Mesothelial cell of epicardium (in vitro differentiated cells): ENCODE data around the gene TMEM132D. TPM values are rescaled to one million over a fixed set of nuclear protein-coding genes. Genes with fewer than 3 reads are reported as not detected.
"Not testable (repeated sequence)": the region's sequence is repeated elsewhere in the genome, so short reads cannot be mapped to it uniquely, and the experiment has no call there.

Source experiments
- DNase-seq, 2 experiments: peaks; one replicate each; pipeline ENCODE4 v3.0.0; 2021; ENCODE audit warnings: low spot score in 2 of 2; ENCODE audit not compliant: unreplicated experiment in 2 of 2
- H3K27ac Mint-ChIP-seq: 2 replicates; pipeline ENCODE4 v1.8.0; 2021; ENCODE audit warnings: mixed read lengths
- H3K27me3 Mint-ChIP-seq: 2 replicates; pipeline ENCODE4 v1.8.0; 2021; ENCODE audit warnings: low read depth, mixed read lengths
- H3K36me3 Mint-ChIP-seq: 2 replicates; pipeline ENCODE4 v1.8.0; 2021; ENCODE audit warnings: mixed read lengths
- H3K4me1 Mint-ChIP-seq: 2 replicates; pipeline ENCODE4 v1.8.0; 2021; ENCODE audit warnings: mixed read lengths
- H3K4me3 Mint-ChIP-seq: 2 replicates; pipeline ENCODE4 v1.8.0; 2021; ENCODE audit warnings: mild to moderate bottlenecking, moderate library complexity, mixed read lengths
- H3K9me3 Mint-ChIP-seq: 2 replicates; pipeline ENCODE4 v1.8.0; 2021; ENCODE audit warnings: mixed read lengths
- CTCF ChIP-seq: fragments of 200-600 bp; sonication (generic); IDR thresholded peaks from one replicate; pipeline ENCODE4 v1.5.0; 2021; ENCODE audit warnings: antibody characterized with exemption; ENCODE audit not compliant: unreplicated experiment
- total RNA-seq: library from RNA; stranded (reverse); gene quantifications from 3 replicates; pipeline ENCODE4 v1.2.1, GENCODE V29; 2021

Gene TMEM132D
- total RNA-seq, 1 donor from 2014 or later: 0.07 TPM

- H3K27me3 Mint-ChIP-seq: no peaks in the 10 kb centered on the region
- H3K27ac Mint-ChIP-seq: no peak overlapping the region
- H3K4me1 Mint-ChIP-seq: no peaks in the 10 kb centered on the region
- H3K4me3 Mint-ChIP-seq: no peak overlapping the region
- H3K9me3 Mint-ChIP-seq: peaks cover 19% of the 10 kb centered on the region
- no peak for TF ChIP-seq CTCF
- H3K36me3 Mint-ChIP-seq: no peaks in the 10 kb centered on the region
- no peak for DNase-seq
Measured at GRCh38 chr12:129558036-129558435, 345.8 kb downstream of the TMEM132D start.

- DNase-seq: no peak
- no peak overlapping the region for H3K27ac Mint-ChIP-seq
- no peak for TF ChIP-seq CTCF
- H3K36me3 Mint-ChIP-seq: no peaks in the 10 kb centered on the region
- H3K4me3 Mint-ChIP-seq: no peak overlapping the region
- no peaks in the 10 kb centered on the region for H3K27me3 Mint-ChIP-seq
- no peaks in the 10 kb centered on the region for H3K4me1 Mint-ChIP-seq
- H3K9me3 Mint-ChIP-seq: peaks cover 36% of the 10 kb centered on the region
Measured at GRCh38 chr12:129556082-129556481, 347.7 kb downstream of the TMEM132D start.

GRCh38 chr12:129552996-129553750 is 350.7 kb downstream of the TMEM132D start:
- H3K4me3 Mint-ChIP-seq: no peak overlapping the region
- H3K9me3 Mint-ChIP-seq: peaks cover 36% of the 10 kb centered on the region
- TF ChIP-seq CTCF: no peak
- no peaks in the 10 kb centered on the region for H3K27me3 Mint-ChIP-seq
- DNase-seq: no peak
- no peak overlapping the region for H3K27ac Mint-ChIP-seq
- H3K36me3 Mint-ChIP-seq: no peaks in the 10 kb centered on the region
- no peaks in the 10 kb centered on the region for H3K4me1 Mint-ChIP-seq

DNA sequence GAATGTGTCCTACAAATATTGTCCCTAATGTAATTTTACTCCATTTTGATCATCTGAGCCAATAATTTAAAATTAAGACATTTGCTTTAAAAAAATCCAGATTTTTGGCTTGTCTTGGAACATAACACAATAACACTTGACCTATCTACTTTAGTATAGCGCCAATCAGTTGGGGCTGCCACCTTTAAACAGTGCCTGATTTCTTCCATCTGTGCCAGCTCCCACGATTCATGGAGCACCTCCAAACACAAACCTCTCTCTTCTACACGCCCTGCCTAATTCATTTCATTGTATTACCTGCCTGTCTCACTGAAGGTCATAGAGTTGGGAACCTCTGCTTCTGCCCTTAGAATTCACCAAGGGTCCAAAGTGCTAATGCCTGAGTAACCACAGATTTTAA is 352.4 kb downstream of the TMEM132D start:
- H3K36me3 Mint-ChIP-seq: no peaks in the 10 kb centered on the region

GRCh38 chr12:129550353-129550752 is 353.5 kb downstream of the TMEM132D start:
- Mint-ChIP-seq H3K9me3 (peaks cover 36% of the 10 kb centered on the region), H3K27ac (no peak overlapping the region), H3K4me1 (no peaks in the 10 kb centered on the region), H3K4me3 (no peak overlapping the region), H3K27me3 (no peaks in the 10 kb centered on the region), H3K36me3 (no peaks in the 10 kb centered on the region)
- no peak for DNase-seq
- TF ChIP-seq CTCF: no peak

More for the DNA sequence above, 352.4 kb downstream of the TMEM132D start:
- no peak for DNase-seq
- Mint-ChIP-seq H3K27me3 (no peaks in the 10 kb centered on the region), H3K4me1 (no peaks in the 10 kb centered on the region), H3K9me3 (peaks cover 36% of the 10 kb centered on the region), H3K4me3 (no peak overlapping the region), H3K27ac (no peak overlapping the region)
- no peak for TF ChIP-seq CTCF

DNA sequence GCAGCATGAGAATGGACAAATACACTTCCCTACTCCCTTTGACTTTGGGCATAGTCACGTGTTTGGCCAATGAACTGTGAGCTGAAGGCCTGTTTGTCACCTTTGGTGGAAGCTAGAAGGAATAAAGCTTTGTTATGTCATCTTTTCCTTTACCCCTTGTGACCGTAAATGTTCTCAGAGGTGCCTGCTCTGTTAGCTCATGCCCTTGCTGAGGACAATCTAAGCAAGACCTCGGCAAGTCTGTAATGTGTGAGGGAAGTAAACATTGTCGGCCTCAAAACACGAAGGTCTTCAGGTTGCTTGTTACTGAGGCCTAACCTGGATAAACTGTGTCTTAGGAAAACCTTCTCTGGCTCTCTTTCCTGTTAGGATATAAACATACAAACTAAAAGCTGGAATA is 354.2 kb downstream of the TMEM132D start:
- no peak for TF ChIP-seq CTCF
- Mint-ChIP-seq H3K27me3 (no peaks in the 10 kb centered on the region), H3K9me3 (peaks cover 32% of the 10 kb centered on the region), H3K36me3 (no peaks in the 10 kb centered on the region), H3K27ac (no peak overlapping the region), H3K4me1 (no peaks in the 10 kb centered on the region), H3K4me3 (no peak overlapping the region)
- DNase-seq: no peak

DNA sequence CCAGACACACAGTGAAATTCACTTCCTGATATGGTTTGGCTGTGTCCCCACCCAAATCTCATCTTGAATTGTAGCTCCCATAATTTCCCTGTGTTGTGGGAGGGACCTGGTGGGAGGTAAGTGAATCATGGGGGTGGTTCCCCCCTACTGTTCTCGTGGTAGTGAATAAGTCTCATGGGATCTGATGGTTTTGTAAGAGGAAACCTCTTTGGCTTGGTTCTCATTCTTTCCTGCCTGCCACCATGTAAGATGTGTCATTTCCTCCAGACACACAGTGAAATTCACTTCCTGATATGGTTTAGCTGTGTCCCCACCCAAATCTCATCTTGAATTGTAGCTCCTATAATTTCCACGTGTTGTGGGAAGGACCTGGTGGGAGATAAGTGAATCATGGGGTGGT is 354.8 kb downstream of the TMEM132D start:
- H3K4me3 Mint-ChIP-seq, DNase-seq, H3K27me3 Mint-ChIP-seq, H3K36me3 Mint-ChIP-seq, H3K4me1 Mint-ChIP-seq, H3K27ac Mint-ChIP-seq: not testable (repeated sequence)
- H3K9me3 Mint-ChIP-seq: peaks cover 27% of the 10 kb centered on the region
